Measurements from ENCODE around the gene ZKSCAN5.

DNA sequence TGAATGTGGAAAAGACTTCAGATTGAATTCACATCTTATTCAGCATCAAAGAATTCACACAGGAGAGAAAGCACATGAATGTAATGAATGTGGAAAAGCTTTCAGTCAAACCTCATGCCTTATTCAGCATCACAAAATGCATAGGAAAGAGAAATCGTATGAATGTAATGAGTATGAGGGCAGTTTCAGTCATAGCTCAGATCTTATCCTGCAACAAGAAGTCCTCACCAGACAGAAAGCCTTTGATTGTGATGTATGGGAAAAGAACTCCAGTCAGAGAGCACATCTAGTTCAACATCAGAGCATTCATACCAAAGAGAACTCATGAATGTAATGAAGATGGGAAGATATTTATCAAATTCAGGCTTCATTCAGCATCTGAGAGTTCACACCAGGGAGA is 68.8 kb downstream of the ZKSCAN5 start:
- TF ChIP-seq, protein P1, sequence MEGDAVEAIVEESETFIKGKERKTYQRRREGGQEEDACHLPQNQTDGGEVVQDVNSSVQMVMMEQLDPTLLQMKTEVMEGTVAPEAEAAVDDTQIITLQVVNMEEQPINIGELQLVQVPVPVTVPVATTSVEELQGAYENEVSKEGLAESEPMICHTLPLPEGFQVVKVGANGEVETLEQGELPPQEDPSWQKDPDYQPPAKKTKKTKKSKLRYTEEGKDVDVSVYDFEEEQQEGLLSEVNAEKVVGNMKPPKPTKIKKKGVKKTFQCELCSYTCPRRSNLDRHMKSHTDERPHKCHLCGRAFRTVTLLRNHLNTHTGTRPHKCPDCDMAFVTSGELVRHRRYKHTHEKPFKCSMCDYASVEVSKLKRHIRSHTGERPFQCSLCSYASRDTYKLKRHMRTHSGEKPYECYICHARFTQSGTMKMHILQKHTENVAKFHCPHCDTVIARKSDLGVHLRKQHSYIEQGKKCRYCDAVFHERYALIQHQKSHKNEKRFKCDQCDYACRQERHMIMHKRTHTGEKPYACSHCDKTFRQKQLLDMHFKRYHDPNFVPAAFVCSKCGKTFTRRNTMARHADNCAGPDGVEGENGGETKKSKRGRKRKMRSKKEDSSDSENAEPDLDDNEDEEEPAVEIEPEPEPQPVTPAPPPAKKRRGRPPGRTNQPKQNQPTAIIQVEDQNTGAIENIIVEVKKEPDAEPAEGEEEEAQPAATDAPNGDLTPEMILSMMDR (IDR thresholded peaks at IDR 0.05): no peak
- TF ChIP-seq POLR2A (IDR thresholded peaks at IDR 0.05): no peak
- TF ChIP-seq POLR2AphosphoS5 (IDR thresholded peaks at IDR 0.05): no peak
- no peak for TF ChIP-seq EP300 (IDR thresholded peaks at IDR 0.05; ENCODE audit: low read depth)

Data from transverse colon (tissue), 4 donors.